GM18873 (cell line): Measurements from ENCODE around the gene LCE5A.
"Not testable (repeated sequence)": the region's sequence is repeated elsewhere in the genome, so short reads cannot be mapped to it uniquely, and the experiment has no call there.

Source experiments
- ATAC-seq: cut with Tn5 transposase; IDR thresholded peaks from one replicate; pipeline ENCODE4 v1.9.1; 2021; ENCODE audit warnings: mild to moderate bottlenecking, moderate library complexity, moderate number of reproducible peaks; ENCODE audit not compliant: unreplicated experiment, low FRiP score

The LCE5A gene, protein sequence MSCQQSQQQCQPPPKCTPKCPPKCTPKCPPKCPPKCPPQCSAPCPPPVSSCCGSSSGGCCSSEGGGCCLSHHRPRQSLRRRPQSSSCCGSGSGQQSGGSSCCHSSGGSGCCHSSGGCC

GRCh38 chr1:152510503-152510902, at the start of gene LCE5A:
LCE5A (plus strand) TSS chr1:152510803; CDS start chr1:152511535, 732 bp downstream.
- no peak for ATAC-seq

DNA sequence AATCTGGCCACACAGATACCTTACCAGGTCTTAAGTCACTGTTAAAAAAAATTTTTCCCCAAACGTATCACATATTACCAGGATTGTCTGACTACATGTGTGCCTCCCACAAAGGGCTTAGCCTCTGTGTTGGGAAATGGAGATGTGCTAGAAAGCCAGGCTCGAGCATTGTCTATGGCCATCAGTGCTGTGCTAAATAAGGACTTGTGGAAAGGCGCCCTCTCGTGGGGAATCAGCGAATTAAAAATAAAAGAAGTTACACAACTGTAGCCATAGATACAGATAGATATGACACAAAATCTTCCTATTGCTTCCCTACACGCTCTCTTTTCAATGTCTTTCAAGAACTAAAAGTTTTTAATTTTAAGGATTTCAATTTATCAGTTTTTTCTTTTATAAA, 49.1 kb upstream of the LCE5A start:
- no peak for ATAC-seq

DNA sequence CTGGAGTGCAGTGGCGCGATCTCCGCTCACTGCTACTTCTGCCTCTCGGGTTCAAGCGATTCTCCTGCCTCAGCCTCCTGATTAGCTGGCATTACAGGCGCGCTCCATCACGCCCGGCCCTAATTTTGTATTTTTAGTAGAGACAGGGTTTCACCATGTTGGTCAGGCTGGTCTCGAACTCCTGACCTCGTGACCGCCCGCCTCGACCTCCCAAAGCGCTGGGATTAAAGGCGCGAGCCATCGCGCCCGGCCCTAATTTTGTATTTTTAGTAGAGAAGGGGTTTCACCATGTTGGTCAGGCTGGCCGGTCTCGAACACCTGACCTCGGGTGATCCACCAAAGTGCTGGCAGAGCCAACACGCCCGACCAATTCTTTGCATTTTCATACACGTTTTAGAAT, 48.0 kb upstream of the LCE5A start:
- no peak for ATAC-seq

DNA sequence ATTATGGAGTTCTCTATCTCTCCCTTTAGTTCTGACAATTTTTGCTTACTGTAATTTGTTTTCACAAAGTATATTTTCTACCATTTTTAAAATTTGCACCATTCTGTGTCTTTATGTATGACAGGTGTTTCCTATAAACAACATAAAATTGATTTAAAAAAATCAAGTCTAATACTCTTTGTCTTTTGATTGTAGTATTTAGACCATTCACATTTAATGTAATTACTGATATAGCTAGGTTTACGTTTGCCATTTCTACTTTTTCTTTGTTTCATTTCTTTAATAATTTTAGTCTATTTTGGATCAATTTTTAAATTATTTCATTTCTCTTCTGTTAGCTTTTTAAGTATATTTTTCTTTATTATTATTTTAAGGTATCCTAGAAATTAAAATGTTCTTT, 44.4 kb upstream of the LCE5A start:
- ATAC-seq, result no peak

DNA sequence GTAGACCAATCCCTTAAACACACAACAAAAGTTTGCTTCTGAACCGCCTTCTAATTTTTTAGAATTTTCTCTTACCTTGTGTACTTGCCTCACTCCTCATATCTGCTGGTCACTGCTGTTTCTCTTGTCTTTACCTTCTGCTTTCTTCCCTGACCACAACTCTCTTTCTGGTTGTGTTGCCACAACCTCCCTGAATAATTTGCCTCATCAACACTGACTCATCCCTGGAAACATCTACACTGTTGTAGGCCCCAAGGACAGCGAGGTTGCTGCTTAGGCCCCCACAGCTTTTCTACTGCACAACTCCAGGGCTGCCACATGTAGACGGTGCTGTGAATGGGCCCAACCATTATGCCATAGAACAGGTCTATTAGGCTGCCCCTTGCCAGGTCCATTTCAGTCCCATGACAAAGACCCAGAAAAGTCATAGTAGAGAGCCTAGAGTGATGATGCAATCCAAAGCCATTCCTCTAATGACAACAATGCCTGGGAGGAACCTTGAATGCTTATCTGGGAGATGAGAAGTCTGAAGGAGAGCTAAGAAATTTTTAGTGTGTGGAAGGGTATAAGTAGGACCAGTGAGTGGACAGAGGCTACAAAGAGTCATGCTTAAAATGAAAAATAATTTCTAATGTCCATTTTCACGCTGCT, 36.6 kb upstream of the LCE5A start:
- ATAC-seq, result no peak

DNA sequence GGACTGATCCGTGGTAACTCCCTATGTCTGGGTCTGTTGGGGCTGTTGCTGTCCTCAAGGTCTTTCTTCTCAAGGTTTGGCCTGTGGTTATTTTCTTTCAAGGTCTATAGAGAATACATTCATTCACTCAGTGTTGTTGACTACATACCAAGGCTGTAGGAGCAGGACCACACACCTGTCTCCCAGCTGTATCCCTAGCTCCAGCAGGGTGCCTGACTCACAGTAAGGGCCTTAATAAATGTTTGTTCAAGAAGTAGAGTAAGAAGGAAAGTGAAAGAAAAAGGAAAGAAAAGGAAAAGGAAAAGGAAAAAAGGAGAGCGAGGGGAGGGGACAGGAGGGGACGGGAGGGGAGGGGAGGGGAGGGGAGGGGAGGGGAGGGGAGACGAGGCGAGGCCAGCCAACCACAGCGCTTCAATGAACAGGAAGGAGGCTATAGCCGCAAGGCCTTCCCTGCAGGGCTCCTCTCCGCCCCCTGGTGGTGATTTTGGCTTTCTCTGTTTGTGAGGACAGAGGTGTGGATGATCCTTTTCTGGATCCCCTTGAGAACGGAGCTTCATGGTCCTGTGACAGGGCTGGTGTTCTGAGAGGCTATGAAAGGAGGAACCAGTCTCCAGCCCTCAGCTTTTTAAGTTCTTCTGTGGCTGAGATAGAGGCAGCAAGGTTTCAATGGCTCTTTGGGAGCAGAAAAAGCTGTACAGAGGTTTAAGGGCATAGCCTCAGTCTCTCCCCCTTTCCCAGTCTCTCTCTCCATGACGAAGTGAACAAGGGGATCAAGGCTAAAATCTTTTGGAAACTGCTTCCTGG, 30.6 kb upstream of the LCE5A start:
- no peak for ATAC-seq

DNA sequence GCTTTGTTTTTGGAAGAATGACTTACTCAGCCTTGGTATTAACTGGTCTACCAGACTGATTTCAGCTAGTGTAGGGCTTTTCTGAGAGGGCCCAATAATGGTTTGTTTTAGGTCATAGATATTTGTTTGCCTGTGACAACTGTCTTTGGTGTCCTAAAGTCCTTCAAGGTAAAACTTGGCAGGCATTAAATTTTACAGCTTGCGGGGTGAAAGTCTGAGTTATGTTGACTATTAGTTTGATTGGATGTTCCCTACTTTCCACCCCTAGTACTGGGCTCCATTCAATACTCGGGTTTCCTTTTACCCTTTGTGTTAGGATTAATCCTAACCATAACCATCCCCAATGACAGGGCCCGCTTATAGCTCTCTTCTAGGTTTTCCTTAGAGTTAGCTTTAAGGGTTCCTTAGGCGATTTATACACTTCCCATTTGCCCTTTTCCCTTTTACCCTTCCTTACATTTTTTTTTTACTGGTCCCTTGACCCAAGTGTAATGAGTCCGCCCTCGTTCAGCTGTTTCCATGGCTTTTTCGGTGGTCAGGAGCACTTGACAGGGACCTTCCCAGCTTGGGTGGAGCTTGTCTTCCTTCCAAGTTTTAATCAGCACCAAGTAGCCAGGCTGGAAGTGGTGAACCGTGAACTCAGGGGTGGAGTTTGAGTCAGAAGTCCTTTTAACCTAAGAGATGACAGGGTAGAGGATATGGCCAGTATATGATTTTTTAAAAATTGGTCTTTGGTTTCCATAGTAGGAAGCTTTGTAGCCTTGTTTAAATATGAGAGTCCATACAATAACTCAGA, 28.5 kb upstream of the LCE5A start:
- no peak for ATAC-seq

DNA sequence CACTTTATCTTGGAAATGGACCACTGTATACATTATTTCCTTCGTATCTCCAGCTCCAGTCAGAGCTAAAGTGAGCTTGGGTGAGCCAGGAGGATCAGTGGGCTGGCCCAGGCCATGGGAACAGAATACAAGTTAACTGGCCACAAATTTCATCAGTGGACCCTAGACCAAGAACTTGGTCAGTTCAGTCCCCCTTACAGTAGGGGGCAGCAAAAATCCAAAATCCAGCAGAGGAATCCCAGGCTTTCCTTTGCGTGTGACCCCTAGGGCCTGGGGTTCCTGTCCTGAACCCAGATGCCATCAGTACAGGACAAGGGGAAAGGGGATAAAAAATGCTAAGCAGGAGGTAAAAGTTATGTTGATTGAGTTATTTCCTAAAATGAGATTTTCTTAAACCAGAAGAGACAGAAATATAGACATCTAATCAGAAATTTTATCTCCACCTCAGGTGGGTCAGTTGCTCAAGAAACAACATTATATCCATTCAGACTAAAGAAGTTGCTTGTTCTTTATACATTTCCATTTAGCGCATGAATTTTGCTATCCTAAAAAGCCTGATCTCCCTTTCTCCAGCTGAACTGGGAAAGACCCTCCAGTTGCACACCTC, 24.1 kb upstream of the LCE5A start:
- no peak for ATAC-seq

DNA sequence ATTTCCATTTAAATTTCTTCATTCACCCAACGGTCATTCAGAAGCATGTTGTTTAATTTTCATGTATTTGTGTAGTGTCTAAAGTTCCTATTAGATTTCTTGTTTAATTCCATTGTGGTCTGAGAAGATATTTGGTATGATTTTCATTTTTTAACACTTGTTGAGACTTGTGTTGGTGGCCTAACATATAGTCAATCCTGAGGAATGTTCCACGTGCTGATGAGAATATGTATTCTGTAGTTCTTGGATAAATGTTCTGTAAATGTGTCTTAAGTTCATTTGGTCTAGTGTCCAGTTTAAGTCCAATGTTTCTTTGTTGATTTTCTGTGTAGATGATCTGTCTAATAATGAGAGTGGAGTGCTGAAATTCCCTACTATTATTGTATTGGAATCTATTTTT, 22.7 kb upstream of the LCE5A start:
- ATAC-seq, result no peak

GRCh38 chr1:152491537-152491936, 19.1 kb upstream of the LCE5A start:
- not testable (repeated sequence) for ATAC-seq

GRCh38 chr1:152495066-152495675, 15.4 kb upstream of the LCE5A start:
- no peak for ATAC-seq

DNA sequence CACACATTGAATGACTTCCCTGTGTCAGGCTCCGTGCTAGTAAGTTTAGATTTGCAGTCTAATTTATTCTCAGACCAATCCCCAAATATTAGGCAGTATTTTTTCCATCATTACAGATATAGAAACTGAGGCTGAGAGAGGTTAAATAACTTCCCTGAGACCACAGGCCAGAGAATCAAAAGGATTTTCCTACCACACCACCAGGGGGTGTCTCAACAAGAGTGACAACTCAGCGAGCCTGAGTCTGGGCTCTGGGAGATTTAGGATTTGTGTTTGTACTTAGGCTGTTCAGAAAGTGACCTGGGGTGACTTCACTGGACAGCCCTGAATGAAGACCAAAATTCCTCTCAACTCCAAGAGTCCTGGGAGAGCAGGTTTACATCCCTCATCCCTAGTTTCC, 13.3 kb upstream of the LCE5A start:
- ATAC-seq, result no peak

- ATAC-seq, result no peak
Observed at GRCh38 chr1:152501704-152502103, 8.9 kb upstream of the LCE5A start.

DNA sequence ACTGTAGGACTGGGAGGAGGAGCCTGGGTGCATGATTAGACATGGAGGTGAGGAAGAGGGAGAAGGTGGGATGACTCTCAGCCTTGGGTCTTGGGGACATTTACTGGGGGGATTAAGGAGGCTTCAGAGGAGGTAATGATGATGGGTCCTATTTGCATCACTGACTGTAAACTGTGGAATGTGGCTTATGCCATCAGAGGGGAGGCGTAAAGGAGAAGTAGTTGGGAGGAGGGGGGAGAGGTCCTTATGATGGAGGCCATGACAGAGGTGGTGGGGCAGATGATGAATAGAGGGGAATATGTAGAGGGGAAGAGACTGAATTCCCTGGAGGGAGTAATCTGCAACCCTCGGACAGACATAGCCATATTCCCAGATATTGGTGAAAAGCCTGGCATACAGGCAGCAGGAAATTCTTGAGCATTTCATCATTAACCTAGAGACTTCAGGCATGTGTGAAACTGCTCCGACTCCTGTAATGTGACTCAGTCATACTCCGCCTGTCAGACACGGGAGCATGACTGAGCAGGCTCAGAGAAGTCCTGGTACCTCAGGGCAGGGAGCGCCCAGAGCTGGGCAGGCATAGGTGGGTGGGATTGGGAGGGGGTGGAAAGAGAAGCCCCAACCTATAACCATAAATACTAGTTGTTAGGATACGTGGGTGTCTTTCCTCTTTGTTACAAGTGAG, 8.0 kb upstream of the LCE5A start:
- no peak for ATAC-seq

DNA sequence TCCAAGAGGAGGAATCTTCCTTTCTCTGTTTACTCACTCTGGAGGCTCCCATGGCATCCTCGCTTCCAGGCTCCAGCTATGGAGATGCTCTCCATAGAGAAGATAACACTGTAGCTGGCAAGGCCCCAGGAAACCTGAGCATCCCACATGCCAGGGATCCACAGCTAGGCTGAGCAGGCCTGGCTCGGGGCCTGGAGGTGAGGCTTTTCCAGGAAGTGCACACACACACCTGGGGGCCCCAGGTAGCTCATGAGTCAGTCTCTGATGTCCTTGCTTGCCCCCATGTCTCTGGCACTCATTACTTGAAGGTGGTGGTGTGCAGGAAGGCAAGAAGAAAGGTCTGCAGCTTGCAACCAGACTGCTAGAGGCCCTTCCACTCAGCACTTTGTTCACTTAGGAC, 5.5 kb upstream of the LCE5A start:
- ATAC-seq, result no peak

GRCh38 chr1:152506899-152507498, 3.6 kb upstream of the LCE5A start:
- no peak for ATAC-seq

- ATAC-seq, result no peak
Observed at GRCh38 chr1:152511596-152511995, 993 bp downstream of the LCE5A start.

GRCh38 chr1:152513081-152513480, 2.5 kb downstream of the LCE5A start:
- ATAC-seq, result no peak

DNA sequence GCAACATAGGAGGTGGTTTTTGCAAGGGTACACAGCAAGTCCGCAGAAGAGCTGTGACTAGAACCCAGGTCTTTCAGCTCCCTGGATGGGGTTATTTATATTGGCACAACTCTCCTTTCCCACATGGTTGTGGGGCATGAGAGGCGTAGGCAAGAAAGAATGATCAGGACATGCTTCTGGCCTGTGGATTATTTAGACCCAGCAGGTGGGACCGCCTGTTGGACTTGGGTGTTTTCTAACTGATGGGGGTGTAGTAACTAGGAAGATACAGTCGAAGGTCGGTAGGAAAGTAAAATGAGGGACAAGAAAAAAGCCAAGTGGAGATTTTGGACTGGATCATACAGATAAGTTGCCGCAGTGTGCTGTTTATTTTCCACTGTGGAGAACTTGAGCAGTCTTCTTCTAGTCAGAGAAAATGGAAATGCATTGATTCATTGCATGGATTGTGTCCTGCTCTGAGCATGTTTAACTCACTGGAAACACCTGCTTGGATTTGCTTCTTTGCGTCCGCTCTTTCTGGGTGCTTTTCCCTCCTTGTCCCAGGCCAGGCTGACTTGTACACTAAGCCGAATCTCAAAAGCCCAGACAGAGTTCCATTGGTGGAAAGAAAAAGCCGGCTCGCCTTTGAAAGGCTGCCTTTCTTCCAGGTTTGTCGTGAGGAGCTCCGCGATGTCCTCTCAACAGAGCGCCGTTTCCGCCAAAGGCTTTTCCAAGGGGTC, 4.3 kb downstream of the LCE5A start:
- no peak for ATAC-seq
